ENCODE data around the gene GPX7.

DNA sequence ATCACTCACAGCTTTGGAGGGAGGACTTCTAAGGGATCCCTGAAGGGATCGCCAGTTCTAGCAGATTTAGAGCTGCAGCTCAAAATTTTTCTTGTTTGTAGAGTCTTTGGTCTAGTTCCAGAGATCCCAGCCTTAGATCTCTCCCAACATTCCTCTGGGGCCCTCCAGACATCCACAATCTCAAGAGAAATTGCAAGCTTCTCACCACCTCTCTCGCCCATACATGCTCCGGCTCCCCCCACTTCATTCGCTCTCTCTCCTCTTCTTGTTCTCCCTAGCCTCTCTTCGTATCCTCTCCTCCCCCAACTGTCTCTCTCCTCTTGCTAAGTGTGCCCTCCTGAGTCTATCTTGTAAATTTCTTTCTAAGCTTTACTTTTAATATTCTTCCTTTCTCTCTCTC, 34.2 kb upstream of the GPX7 start:
- TF ChIP-seq POLR2A (IDR thresholded peaks at IDR 0.05; ENCODE audit: low read depth, low read length) (no peak), POU2F2 (IDR thresholded peaks at IDR 0.05; ENCODE audit: low read depth, low read length) (no peak)

Data from GM12891 (cell line).